HEK293 (cell line): ENCODE data around the gene CCSER1.

Experiments used
- CTCF ChIA-PET: fragments of 350-600 bp; formaldehyde crosslinking; extraction: SDS; loops from one replicate; lab custom pipeline; 2021; ENCODE audit warnings: antibody characterized with exemption; lab: Yijun Ruan, JAX
- POLR2A ChIA-PET: fragments of 300-600 bp; formaldehyde crosslinking; extraction: SDS; loops from one replicate; lab custom pipeline; 2020; ENCODE audit warnings: antibody characterized with exemption, inconsistent platforms; lab: Yijun Ruan, JAX
- H3K27ac ChIP-seq: fragments of 200-500 bp; sonication (Bioruptor generic); 2 replicates; pipeline ENCODE4 v1.5.1; 2014; ENCODE audit warnings: low read depth, low read length, control low read depth, inconsistent platforms; ENCODE audit errors: extremely low read depth
- H3K36me3 ChIP-seq, 2 experiments: fragments of 200-500 bp in 1 of 2; sonication (Bioruptor generic) in 1 of 2; 1 replicate in 1 of 2; 2 replicates in 1 of 2; pipeline ENCODE4 v1.5.1; 2014 to 2017; ENCODE audit warnings: inconsistent platforms in 2 of 2, low read length in 2 of 2; ENCODE audit not compliant: control insufficient read depth in 2 of 2, insufficient read depth in 1 of 2
- H3K4me1 ChIP-seq: fragments of 200-500 bp; sonication (Bioruptor generic); 2 replicates; pipeline ENCODE4 v1.5.1; 2014; ENCODE audit warnings: mild to moderate bottlenecking, low read length, inconsistent platforms; ENCODE audit not compliant: control insufficient read depth, insufficient read depth
- H3K4me3 ChIP-seq: 2 replicates; pipeline ENCODE4 v1.5.1; 2011; ENCODE audit warnings: low read depth, mild to moderate bottlenecking, control low read depth, low read length, moderate library complexity
- H3K9me3 ChIP-seq: fragments of 200-500 bp; sonication (Bioruptor generic); 2 replicates; pipeline ENCODE4 v1.5.1; 2014; ENCODE audit warnings: low read depth, low read length, inconsistent platforms; ENCODE audit not compliant: control insufficient read depth, insufficient read depth
- BCL11A ChIP-seq: fragments of 450-650 bp; formaldehyde crosslinking; IDR thresholded peaks from 2 replicates; pipeline ENCODE4 v1.5.1; 2016; ENCODE audit warnings: low read depth, missing biosample characterization, missing genetic modification characterization
- BCL11B ChIP-seq: fragments of 450-650 bp; formaldehyde crosslinking; IDR thresholded peaks from 2 replicates; pipeline ENCODE4 v1.5.1; 2016; ENCODE audit warnings: low read depth, missing biosample characterization, missing genetic modification characterization
- SALL2 ChIP-seq: fragments of 450-650 bp; formaldehyde crosslinking; IDR thresholded peaks from 2 replicates; pipeline ENCODE4 v1.5.0; 2017; ENCODE audit warnings: missing biosample characterization, mild to moderate bottlenecking, missing genetic modification characterization, borderline replicate concordance
- SETDB1 ChIP-seq: IDR thresholded peaks from one replicate; pipeline ENCODE4 v1.6.1; 2017; ENCODE audit warnings: mild to moderate bottlenecking, low read length, moderate library complexity, mixed read lengths; ENCODE audit not compliant: insufficient read length
- SP3 ChIP-seq: fragments of 450-650 bp; formaldehyde crosslinking; IDR thresholded peaks from 2 replicates; pipeline ENCODE4 v1.5.1; 2016; ENCODE audit warnings: missing biosample characterization, missing genetic modification characterization
- ZBTB1 ChIP-seq: fragments of 450-650 bp; formaldehyde crosslinking; IDR thresholded peaks from 2 replicates; pipeline ENCODE4 v1.5.1; 2016; ENCODE audit warnings: missing biosample characterization, missing genetic modification characterization
- ZBTB21 ChIP-seq: fragments of 450-650 bp; formaldehyde crosslinking; IDR thresholded peaks from 2 replicates; pipeline ENCODE4 v1.5.1; 2017; ENCODE audit warnings: missing biosample characterization, missing genetic modification characterization
- ZBTB7A ChIP-seq: fragments of 450-650 bp; formaldehyde crosslinking; IDR thresholded peaks from 2 replicates; pipeline ENCODE4 v1.5.1; 2016; ENCODE audit warnings: low read depth, missing biosample characterization, missing genetic modification characterization
- ZNF140 ChIP-seq: fragments of 450-650 bp; formaldehyde crosslinking; IDR thresholded peaks from 2 replicates; pipeline ENCODE4 v1.5.1; 2016; ENCODE audit warnings: missing biosample characterization, missing genetic modification characterization
- ZNF146 ChIP-seq: fragments of 450-650 bp; formaldehyde crosslinking; IDR thresholded peaks from 2 replicates; pipeline ENCODE4 v1.5.1; 2016; ENCODE audit warnings: missing biosample characterization, missing genetic modification characterization
- ZNF184 ChIP-seq: fragments of 450-650 bp; IDR thresholded peaks from 2 replicates; pipeline ENCODE4 v1.5.1; 2018; ENCODE audit warnings: missing biosample characterization, mild to moderate bottlenecking, missing genetic modification characterization
- ZNF324 ChIP-seq: fragments of 450-650 bp; formaldehyde crosslinking; IDR thresholded peaks from 2 replicates; pipeline ENCODE4 v1.5.1; 2016; ENCODE audit warnings: missing biosample characterization, missing genetic modification characterization
- ZNF335 ChIP-seq: fragments of 450-650 bp; formaldehyde crosslinking; conservative IDR thresholded peaks from 2 replicates; pipeline ENCODE4 v1.5.1; 2016; ENCODE audit warnings: missing biosample characterization, missing genetic modification characterization
- ZNF362 ChIP-seq: fragments of 450-650 bp; formaldehyde crosslinking; IDR thresholded peaks from 2 replicates; pipeline ENCODE4 v1.5.1; 2016; ENCODE audit warnings: missing biosample characterization, missing genetic modification characterization
- ZNF426 ChIP-seq: fragments of 450-650 bp; formaldehyde crosslinking; IDR thresholded peaks from 2 replicates; pipeline ENCODE4 v1.5.1; 2017; ENCODE audit warnings: missing biosample characterization, missing genetic modification characterization, mild to moderate bottlenecking, inconsistent platforms, moderate library complexity
- ZNF544 ChIP-seq: fragments of 450-650 bp; formaldehyde crosslinking; IDR thresholded peaks from 2 replicates; pipeline ENCODE4 v1.5.0; 2017; ENCODE audit warnings: missing biosample characterization, missing genetic modification characterization
- ZNF548 ChIP-seq: fragments of 450-650 bp; formaldehyde crosslinking; IDR thresholded peaks from 2 replicates; pipeline ENCODE4 v1.5.1; 2016; ENCODE audit warnings: missing biosample characterization, missing genetic modification characterization
- ZNF621 ChIP-seq: fragments of 450-650 bp; formaldehyde crosslinking; IDR thresholded peaks from 2 replicates; pipeline ENCODE4 v1.5.1; 2017; ENCODE audit warnings: missing biosample characterization, missing genetic modification characterization
- ZNF623 ChIP-seq: fragments of 450-650 bp; formaldehyde crosslinking; IDR thresholded peaks from 2 replicates; pipeline ENCODE4 v1.5.1; 2016; ENCODE audit warnings: missing biosample characterization, missing genetic modification characterization
- ZNF624 ChIP-seq: fragments of 450-650 bp; formaldehyde crosslinking; IDR thresholded peaks from 2 replicates; pipeline ENCODE4 v1.5.1; 2017; ENCODE audit warnings: missing biosample characterization, missing genetic modification characterization
- ZNF664 ChIP-seq: fragments of 450-650 bp; formaldehyde crosslinking; IDR thresholded peaks from 2 replicates; pipeline ENCODE4 v1.5.1; 2016; ENCODE audit warnings: missing biosample characterization, missing genetic modification characterization
- ZNF776 ChIP-seq: fragments of 450-650 bp; formaldehyde crosslinking; IDR thresholded peaks from 2 replicates; pipeline ENCODE4 v1.5.0; 2017; ENCODE audit warnings: missing biosample characterization, missing genetic modification characterization, borderline replicate concordance
- ZNF791 ChIP-seq: fragments of 450-650 bp; formaldehyde crosslinking; IDR thresholded peaks from 2 replicates; pipeline ENCODE4 v1.5.1; 2016; ENCODE audit warnings: missing biosample characterization, missing genetic modification characterization
- ZSCAN30 ChIP-seq: fragments of 450-650 bp; IDR thresholded peaks from 2 replicates; pipeline ENCODE4 v1.5.1; 2018; ENCODE audit warnings: missing biosample characterization, mild to moderate bottlenecking, missing genetic modification characterization, moderate library complexity
- TF ChIP-seq, protein P1 (sequence below): fragments of 450-650 bp; formaldehyde crosslinking; optimal IDR thresholded peaks from 2 replicates; pipeline ENCODE3; 2016; ENCODE audit warnings: missing biosample characterization, mild to moderate bottlenecking, missing genetic modification characterization
- TF ChIP-seq, protein P2 (sequence below): fragments of 450-650 bp; formaldehyde crosslinking; IDR thresholded peaks from 2 replicates; pipeline ENCODE4 v1.5.1; 2017; ENCODE audit warnings: missing biosample characterization, missing genetic modification characterization

The CCSER1 gene

DNA sequence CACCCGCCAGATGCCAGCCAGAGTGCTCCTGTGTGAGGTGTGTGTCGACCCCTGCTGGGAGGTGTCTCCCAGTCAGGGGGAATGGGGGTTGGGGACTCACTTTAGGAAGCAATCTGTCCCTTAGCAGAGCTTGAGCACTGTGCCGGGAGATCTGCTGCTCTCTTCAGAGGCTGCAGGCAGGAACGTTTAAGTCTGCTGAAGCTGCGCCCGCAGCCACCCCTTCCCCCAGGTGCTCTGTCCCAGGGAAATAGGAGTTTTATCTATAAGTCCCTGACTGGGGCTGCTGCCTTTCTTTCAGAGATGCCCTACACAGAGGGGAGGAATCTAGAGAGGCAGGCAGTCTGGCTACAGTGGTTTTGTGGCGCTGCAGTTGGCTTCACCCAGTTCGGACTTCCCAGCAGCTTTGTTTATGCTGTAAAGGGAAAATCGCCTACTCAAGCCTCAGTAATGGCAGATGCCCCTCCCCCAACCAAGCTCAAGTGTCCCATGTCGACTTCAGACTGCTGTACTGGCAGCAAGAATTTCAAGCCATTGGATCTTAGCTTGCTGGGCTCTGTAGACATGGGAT is 80.8 kb downstream of the CCSER1 start:
- TF ChIP-seq SALL2 (tag by site-specific recombination) = no peak
- TF ChIP-seq ZSCAN30 (tag by site-specific recombination) = no peak
- no peak for TF ChIP-seq ZBTB1 (tag by site-specific recombination)
- no peak for TF ChIP-seq ZNF426
- TF ChIP-seq, protein P1, sequence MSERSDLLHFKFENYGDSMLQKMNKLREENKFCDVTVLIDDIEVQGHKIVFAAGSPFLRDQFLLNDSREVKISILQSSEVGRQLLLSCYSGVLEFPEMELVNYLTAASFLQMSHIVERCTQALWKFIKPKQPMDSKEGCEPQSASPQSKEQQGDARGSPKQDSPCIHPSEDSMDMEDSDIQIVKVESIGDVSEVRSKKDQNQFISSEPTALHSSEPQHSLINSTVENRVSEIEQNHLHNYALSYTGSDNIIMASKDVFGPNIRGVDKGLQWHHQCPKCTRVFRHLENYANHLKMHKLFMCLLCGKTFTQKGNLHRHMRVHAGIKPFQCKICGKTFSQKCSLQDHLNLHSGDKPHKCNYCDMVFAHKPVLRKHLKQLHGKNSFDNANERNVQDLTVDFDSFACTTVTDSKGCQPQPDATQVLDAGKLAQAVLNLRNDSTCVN = no peak
- no peak overlapping the region for H3K27ac ChIP-seq
- CTCF ChIA-PET = no interaction called here
- no peaks in the 10 kb centered on the region for H3K4me1 ChIP-seq
- no peaks in the 10 kb centered on the region for H3K9me3 ChIP-seq
- POLR2A ChIA-PET = interaction anchor here (0.6 kb wide), 1 partner anchor 79 kb away, joined by 4 read pairs; no protein-coding TSS in a partner anchor
- no peaks in the 10 kb centered on the region for H3K36me3 ChIP-seq
- H3K4me3 ChIP-seq = no peak overlapping the region

- ChIA-PET POLR2A (no interaction called here), CTCF (no interaction called here)
- Histone ChIP-seq H3K36me3 (no peaks in the 10 kb centered on the region), H3K27ac (no peak overlapping the region), H3K4me3 (no peak overlapping the region), H3K4me1 (no peaks in the 10 kb centered on the region), H3K9me3 (no peaks in the 10 kb centered on the region)
- TF ChIP-seq, protein P2, sequence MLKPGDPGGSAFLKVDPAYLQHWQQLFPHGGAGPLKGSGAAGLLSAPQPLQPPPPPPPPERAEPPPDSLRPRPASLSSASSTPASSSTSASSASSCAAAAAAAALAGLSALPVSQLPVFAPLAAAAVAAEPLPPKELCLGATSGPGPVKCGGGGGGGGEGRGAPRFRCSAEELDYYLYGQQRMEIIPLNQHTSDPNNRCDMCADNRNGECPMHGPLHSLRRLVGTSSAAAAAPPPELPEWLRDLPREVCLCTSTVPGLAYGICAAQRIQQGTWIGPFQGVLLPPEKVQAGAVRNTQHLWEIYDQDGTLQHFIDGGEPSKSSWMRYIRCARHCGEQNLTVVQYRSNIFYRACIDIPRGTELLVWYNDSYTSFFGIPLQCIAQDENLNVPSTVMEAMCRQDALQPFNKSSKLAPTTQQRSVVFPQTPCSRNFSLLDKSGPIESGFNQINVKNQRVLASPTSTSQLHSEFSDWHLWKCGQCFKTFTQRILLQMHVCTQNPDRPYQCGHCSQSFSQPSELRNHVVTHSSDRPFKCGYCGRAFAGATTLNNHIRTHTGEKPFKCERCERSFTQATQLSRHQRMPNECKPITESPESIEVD (tag by site-specific recombination) = no peak
- TF ChIP-seq ZNF140 (tag by site-specific recombination) = no peak
Observed at GRCh38 chr4:90209922-90210321, 82.7 kb downstream of the CCSER1 start.

- no peaks in the 10 kb centered on the region for H3K9me3 ChIP-seq
- ChIA-PET CTCF (no interaction called here), POLR2A (no interaction called here)
- no peak overlapping the region for H3K4me3 ChIP-seq
- H3K27ac ChIP-seq = no peak overlapping the region
- H3K4me1 ChIP-seq = no peaks in the 10 kb centered on the region
- no peaks in the 10 kb centered on the region for H3K36me3 ChIP-seq
- TF ChIP-seq ZNF324 (tag by site-specific recombination) = no peak
- no peak for TF ChIP-seq ZNF791 (tag by site-specific recombination)
- TF ChIP-seq SETDB1 = no peak
- no peak for TF ChIP-seq ZNF621 (tag by site-specific recombination)
- TF ChIP-seq ZNF146 (tag by site-specific recombination) = no peak
- TF ChIP-seq ZNF776 (tag by site-specific recombination) = no peak
- no peak for TF ChIP-seq ZBTB7A
- TF ChIP-seq ZNF544 (tag by site-specific recombination) = no peak
- TF ChIP-seq ZNF184 (tag by site-specific recombination) = no peak
- no peak for TF ChIP-seq ZNF548 (tag by site-specific recombination)
- no peak for TF ChIP-seq ZNF623
- no peak for TF ChIP-seq ZNF362
- TF ChIP-seq SP3 (tag by site-specific recombination) = no peak
- TF ChIP-seq BCL11B (tag by site-specific recombination) = no peak
- no peak for TF ChIP-seq ZNF335
- no peak for TF ChIP-seq BCL11A (tag by site-specific recombination)
- no peak for TF ChIP-seq ZBTB21 (tag by site-specific recombination)
- no peak for TF ChIP-seq ZNF624 (tag by site-specific recombination)
- TF ChIP-seq ZNF664 (tag by site-specific recombination) = no peak
Observed at GRCh38 chr4:90211174-90211573, 84.0 kb downstream of the CCSER1 start.
